Small intestine (tissue), 7 donors: ENCODE measurements around the gene GRIK3. TPM values are rescaled to one million over a fixed set of nuclear protein-coding genes. Genes with fewer than 3 reads are reported as not detected.

Source experiments
- DNase-seq, 2 donors: peaks; one replicate each; pipeline versions ENCODE4 v3.0.0 to v3.0.0-alpha.2; 2013
- FAIRE-seq: peaks from 2 replicates; lab custom pipeline; 2012; peaks lifted over from hg19 to GRCh38; lab: Jason Lieb, UNC
- H3K27ac ChIP-seq, 3 donors: one replicate each; pipeline ENCODE4 v1.5.1; 2013; ENCODE audit warnings: low read length in 2 of 3, mild to moderate bottlenecking in 2 of 3, control low read depth in 1 of 3, inconsistent platforms in 1 of 3, low read depth in 1 of 3, moderate library complexity in 1 of 3
- H3K27me3 ChIP-seq, 3 donors: one replicate each; pipeline ENCODE4 v1.6.1; 2013; ENCODE audit warnings: low read length in 3 of 3, inconsistent platforms in 1 of 3; ENCODE audit not compliant: control insufficient read depth in 3 of 3, insufficient read depth in 3 of 3
- H3K36me3 ChIP-seq, 3 donors: one replicate each; pipeline ENCODE4 v1.6.1; 2013; ENCODE audit warnings: low read length in 3 of 3, inconsistent platforms in 1 of 3, low read depth in 1 of 3, mild to moderate bottlenecking in 1 of 3, moderate library complexity in 1 of 3; ENCODE audit not compliant: control insufficient read depth in 3 of 3, insufficient read depth in 2 of 3
- H3K4me1 ChIP-seq, 3 donors: one replicate each; pipeline ENCODE4 v1.6.1; 2013; ENCODE audit warnings: low read length in 2 of 3, inconsistent platforms in 1 of 3, low read depth in 1 of 3, mild to moderate bottlenecking in 1 of 3, moderate library complexity in 1 of 3; ENCODE audit not compliant: control insufficient read depth in 3 of 3, insufficient read depth in 2 of 3
- H3K4me3 ChIP-seq, 3 donors: one replicate each; pipeline ENCODE4 v1.5.1; 2013; ENCODE audit warnings: low read length in 3 of 3, control low read depth in 1 of 3, inconsistent platforms in 1 of 3, low read depth in 1 of 3, mild to moderate bottlenecking in 1 of 3, moderate library complexity in 1 of 3
- H3K9me3 ChIP-seq, 2 donors: one replicate each; pipeline ENCODE4 v1.6.1; 2013; ENCODE audit warnings: low read depth in 1 of 2, low read length in 1 of 2; ENCODE audit not compliant: control insufficient read depth in 2 of 2, insufficient read depth in 1 of 2
- whole genome bisulfite sequencing, 3 donors: extraction: QIAGEN DNeasy Blood & Tissue Kit; methylation state at CpG; one replicate each; pipeline ENCODE4 v1.1.7; 2013; 5-methylcytosine and 5-hydroxymethylcytosine counted together
- polyA plus RNA-seq, 4 donors: library from polyadenylated mRNA; stranded (reverse) in 3 of 4; unstranded in 1 of 4; fragments of 200-250 nt in 3 of 4; fragments of 120-200 nt in 1 of 4; gene quantifications; one replicate each; pipeline versions ENCODE4 v1.2.1 to v1.2.3, GENCODE V29; 2013
- donor health status: healthy with polysubstance abuse.
- donor health status: control.
- donor health status: control.
- donor health status: Bipolar disorder and iron deficiency.
- donor health status: healthy.

Gene GRIK3
- polyA plus RNA-seq, 4 donors, result 0.81 to 1.9 TPM; not detected in 2

DNA sequence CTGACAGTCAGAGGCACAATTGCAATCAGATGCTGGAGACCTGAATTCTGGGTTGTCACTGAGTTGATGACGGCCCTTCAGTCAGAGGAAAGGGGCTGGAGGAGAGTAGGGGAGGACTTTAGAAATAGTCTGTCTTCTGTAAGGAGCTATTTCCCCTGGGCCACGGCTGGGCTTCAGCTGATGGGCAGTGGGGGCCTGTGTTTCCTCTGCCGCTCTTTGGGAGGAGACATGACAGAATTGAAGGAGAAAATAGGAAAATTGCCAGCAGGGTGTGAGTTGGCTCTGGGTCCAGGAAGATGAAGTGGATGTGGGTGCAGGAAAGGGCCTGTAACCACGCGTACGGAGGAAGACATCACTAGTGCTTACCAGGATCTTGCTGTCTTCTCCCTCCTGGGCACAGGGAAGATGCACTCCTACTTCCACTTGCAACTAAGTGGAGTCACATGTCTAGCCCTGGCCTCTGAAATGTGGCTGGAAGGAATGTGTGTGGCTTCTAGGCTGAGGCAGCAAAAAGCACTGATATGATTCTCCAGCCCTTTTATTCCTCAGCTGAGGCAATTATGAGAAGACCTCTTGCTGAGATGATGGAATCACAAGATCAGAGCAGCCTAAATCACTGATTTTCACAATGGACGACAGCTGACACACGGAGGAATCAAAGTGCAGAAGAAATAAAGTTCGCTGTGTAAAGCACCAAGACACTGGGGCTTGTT lies 250.0 kb downstream of the GRIK3 start:
- no peaks in the 10 kb centered on the region for H3K27me3 ChIP-seq
- 68 to 89% (median 86%) methylated on average over 9 of the region's 9 CpGs for WGBS, 3 donors
- H3K4me1 ChIP-seq, result no peaks in the 10 kb centered on the region
- no peaks in the 10 kb centered on the region for H3K36me3 ChIP-seq
- DNase-seq (no peak), FAIRE-seq (no peak)
- H3K27ac ChIP-seq, result no peak overlapping the region
- H3K9me3 ChIP-seq, result no peaks in the 10 kb centered on the region
- no peak overlapping the region for H3K4me3 ChIP-seq

DNA sequence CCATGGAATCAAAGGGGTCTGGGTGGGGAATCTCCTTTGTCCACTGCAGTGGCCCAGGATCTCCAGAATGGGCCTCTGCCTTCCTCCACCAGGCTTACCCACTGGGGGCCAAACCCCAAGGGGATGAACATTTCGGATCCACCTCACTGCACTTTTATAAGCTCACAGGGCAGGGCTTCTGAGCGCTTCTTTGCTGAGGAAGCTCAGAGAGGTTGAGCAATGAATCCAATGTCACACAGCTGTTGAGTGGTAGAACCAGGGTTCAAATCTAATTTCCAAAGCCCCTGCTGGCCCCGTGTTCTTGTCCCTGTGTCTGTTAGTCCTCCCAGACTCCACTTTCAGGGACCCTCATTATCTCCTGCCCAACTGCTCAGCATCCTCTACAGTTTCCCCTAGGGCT lies 250.8 kb downstream of the GRIK3 start:
- Histone ChIP-seq H3K9me3 (no peaks in the 10 kb centered on the region), H3K27me3 (no peaks in the 10 kb centered on the region), H3K4me1 (no peaks in the 10 kb centered on the region), H3K4me3 (no peak overlapping the region), H3K27ac (no peak overlapping the region), H3K36me3 (no peaks in the 10 kb centered on the region)
- WGBS, 3 donors, result 82 to 88% (median 84%) methylated on average over 3 of the region's 3 CpGs
- DNase-seq, result no peak
- FAIRE-seq, result no peak

DNA sequence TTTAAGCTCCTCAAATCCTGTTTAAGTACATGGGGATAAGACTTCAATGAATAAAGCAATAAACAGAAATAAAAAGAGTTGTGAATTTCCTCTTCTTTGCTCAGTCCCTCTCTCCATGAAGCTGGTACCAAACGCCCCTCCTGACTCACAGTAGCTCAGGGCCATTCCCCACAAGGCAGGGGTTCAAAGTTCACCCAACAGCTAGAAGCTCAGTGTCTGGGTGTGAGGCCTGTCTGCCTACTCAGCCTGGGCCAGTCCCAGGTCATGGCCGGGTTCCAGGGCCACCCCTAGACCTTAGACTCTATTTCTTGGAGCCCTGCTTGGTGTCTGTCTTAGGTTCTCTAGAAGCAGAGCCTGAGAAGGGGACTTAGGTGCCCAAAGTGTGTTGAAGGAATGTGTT lies 251.5 kb downstream of the GRIK3 start:
- peak; percentile 56 to 80 for DNase-seq
- no peak for FAIRE-seq

DNA sequence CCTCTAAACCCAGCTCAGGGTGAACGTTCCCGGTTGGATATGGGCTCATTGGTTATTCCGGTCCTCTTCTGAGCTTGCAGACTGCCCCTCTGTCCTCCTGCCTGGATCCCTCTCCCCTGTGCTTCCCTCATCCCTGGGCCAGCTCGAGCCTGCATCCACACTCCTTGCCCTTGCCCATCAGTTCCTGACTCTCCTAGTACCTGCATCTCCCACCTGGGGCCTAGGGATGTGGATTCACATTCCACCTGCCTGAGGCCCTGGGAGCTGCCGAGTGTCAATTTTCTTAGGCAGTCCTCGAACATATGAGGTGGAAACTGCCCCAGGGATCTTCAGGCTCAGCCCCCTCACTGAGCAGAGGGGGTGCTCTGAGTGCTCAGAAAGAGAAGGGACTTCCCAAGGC lies 252.2 kb downstream of the GRIK3 start:
- Histone ChIP-seq H3K4me3 (no peak overlapping the region), H3K27me3 (no peaks in the 10 kb centered on the region), H3K27ac (no peak overlapping the region), H3K9me3 (no peaks in the 10 kb centered on the region), H3K36me3 (no peaks in the 10 kb centered on the region), H3K4me1 (no peaks in the 10 kb centered on the region)
- FAIRE-seq, result no peak
- DNase-seq, result no peak
- 81 to 89% (median 82%) methylated on average over 6 of the region's 6 CpGs for WGBS, 3 donors

More for the DNA sequence above, 251.5 kb downstream of the GRIK3 start:
- H3K9me3 ChIP-seq, result no peaks in the 10 kb centered on the region
- 5 to 42% (median 17%) methylated on average over 2 of the region's 2 CpGs for WGBS, 3 donors
- no peak overlapping the region for H3K4me3 ChIP-seq
- H3K36me3 ChIP-seq, result no peaks in the 10 kb centered on the region
- no peaks in the 10 kb centered on the region for H3K27me3 ChIP-seq
- H3K4me1 ChIP-seq, result no peaks in the 10 kb centered on the region
- H3K27ac ChIP-seq, result no peak overlapping the region

DNA sequence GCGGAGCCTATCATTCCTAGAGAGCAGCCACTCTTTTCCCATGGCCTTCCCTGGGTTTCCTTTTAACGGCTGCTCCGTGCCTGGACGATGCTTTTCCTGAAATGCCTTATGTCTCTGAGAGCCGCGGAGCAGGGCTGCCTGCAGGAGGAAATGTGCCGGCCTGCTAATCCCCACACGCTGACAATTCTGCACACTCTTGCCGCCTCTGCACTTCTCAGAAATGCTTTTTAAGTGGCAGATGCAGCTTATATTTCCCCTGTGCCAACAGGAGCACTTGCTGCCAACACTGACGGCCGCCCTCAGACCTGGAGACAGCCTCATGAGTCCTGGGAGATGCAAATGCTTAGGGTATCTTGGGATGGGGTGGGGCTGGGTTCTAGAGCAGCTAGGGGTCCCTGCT lies 253.2 kb downstream of the GRIK3 start:
- Histone ChIP-seq H3K9me3 (no peaks in the 10 kb centered on the region), H3K4me3 (no peak overlapping the region), H3K27me3 (peaks cover 0 to 2% (median 2%) of the 10 kb centered on the region in 3 donors), H3K4me1 (no peaks in the 10 kb centered on the region), H3K36me3 (no peaks in the 10 kb centered on the region), H3K27ac (no peak overlapping the region)
- no peak for DNase-seq
- no peak for FAIRE-seq
- WGBS, 3 donors, result 76 to 89% (median 85%) methylated on average over 11 of the region's 11 CpGs

DNA sequence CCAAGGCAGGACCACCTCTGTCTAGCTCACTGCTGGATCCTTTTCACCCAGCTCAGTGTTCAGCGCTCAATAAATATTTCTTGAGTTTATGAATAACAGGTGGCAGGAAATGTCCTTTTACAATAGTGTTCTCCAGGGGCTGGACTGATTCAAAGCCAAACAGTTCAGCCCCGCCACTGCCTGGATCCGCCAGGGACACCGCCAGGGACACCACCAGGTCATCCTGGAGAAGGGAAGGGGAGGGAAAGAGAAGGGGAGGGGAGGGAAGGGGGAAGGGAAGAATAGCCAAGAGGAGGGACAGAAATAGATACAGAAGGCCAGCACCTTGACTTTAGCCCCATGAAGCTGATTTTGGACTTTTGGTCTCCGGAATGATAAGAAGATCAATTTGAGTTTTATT lies 255.6 kb downstream of the GRIK3 start:
- no peaks in the 10 kb centered on the region for H3K4me1 ChIP-seq
- DNase-seq, result no peak
- no peak overlapping the region for H3K4me3 ChIP-seq
- 17 to 37% (median 30%) methylated on average over 5 of the region's 5 CpGs for WGBS, 3 donors
- no peak for FAIRE-seq
- H3K36me3 ChIP-seq, result no peaks in the 10 kb centered on the region
- H3K9me3 ChIP-seq, result no peaks in the 10 kb centered on the region
- H3K27ac ChIP-seq, result no peak overlapping the region
- H3K27me3 ChIP-seq, result peaks cover 0 to 3% (median 2%) of the 10 kb centered on the region in 3 donors

DNA sequence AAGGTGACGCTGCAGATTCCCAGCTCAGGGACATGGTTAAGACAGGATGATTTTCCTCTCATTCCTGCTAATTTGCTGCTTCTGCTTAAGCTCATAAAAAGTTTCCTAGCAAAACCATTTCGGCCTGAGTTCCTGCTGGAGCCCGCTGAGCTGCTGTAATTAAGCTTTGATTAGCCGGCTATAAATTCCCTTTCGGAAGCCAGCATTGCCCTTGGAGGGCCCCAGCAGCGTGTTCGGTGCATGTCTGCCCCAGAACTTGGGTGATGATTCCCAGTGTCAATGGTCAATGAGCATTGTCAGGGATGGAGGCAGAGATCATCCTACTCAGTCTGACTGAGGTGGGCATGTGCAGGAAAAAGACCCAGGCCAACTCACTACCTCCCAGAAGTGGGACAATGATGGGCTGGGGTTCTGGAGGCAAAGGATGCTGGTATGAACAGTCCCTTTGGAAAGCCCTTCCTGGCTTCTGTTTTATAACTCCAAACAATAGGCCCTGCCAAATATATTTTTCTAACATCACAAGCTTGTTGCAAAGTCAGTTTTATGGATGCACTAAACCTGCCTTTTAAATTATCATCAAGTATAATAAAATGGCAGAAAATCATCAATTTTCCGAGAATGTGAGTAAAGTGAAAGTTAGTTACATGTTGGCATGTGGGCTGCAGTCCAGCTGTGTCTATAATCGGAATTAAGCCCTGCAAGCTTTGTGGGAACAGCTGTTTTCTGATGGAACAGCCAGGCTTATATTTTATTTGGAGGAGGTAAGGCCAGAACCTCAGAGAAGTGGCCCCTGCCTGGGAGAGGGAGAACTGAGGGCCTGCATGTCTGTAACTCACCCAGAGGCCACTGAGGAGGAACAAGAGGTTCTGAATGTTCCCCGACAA lies 257.1 kb downstream of the GRIK3 start:
- FAIRE-seq (no peak), DNase-seq (no peak)
- Histone ChIP-seq H3K36me3 (no peaks in the 10 kb centered on the region), H3K4me1 (no peaks in the 10 kb centered on the region), H3K9me3 (no peaks in the 10 kb centered on the region), H3K27ac (no peak overlapping the region), H3K4me3 (no peak overlapping the region), H3K27me3 (peaks cover 0 to 5% (median 3%) of the 10 kb centered on the region in 3 donors)
- WGBS, 3 donors, result 20 to 40% (median 29%) methylated on average over 10 of the region's 10 CpGs

DNA sequence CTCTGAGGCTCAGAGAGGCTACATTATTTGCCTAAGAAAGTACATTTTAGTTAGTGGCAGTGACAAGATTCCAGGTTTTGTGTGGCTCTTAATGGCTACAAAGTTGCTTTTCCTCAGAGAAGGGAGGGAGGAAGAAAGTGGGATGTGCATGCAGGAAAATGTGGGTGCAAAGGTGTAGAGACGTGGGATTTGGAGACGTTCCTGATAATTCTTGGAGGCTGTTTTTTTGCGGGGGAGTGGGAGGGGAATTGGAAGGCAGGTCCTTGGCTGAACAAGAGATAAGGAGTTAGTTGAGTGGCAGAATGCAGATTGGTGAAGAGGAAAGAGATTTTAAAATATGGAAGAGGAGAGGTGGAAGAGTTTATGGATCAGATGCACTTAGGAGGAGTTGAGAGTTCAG lies 258.1 kb downstream of the GRIK3 start:
- Histone ChIP-seq H3K9me3 (no peaks in the 10 kb centered on the region), H3K27ac (no peak overlapping the region), H3K36me3 (no peaks in the 10 kb centered on the region), H3K4me1 (no peaks in the 10 kb centered on the region), H3K27me3 (peaks cover 0 to 11% (median 10%) of the 10 kb centered on the region in 3 donors), H3K4me3 (no peak overlapping the region)
- no peak for DNase-seq
- 15 to 40% (median 17%) methylated on average over 3 of the region's 3 CpGs for WGBS, 3 donors
- no peak for FAIRE-seq
